HCT116 (cell line): ENCODE results near the gene MACROD1. TPM values are rescaled to one million over a fixed set of nuclear protein-coding genes. Genes with fewer than 3 reads are reported as not detected.

Source experiments
- ATAC-seq: fragments of 200-7000 bp; cut with Tn5 transposase; 2 replicates; pipeline ENCODE4 v1.9.1; 2020; ENCODE audit warnings: mild to moderate bottlenecking, moderate library complexity
- BruUV-seq: library from RNA; stranded (reverse); fragments of 400-500 nt; replicated peaks from 2 replicates; lab custom pipeline; 2021; lab: Mats Ljungman, UMichigan
- CTCF ChIA-PET: fragments of 300-600 bp; sonication (Branson Sonifier 250); formaldehyde crosslinking; loops from one replicate; lab custom pipeline; 2021; ENCODE audit warnings: antibody characterized with exemption; lab: Charles Lee
- POLR2A ChIA-PET: fragments of 300-600, 350-600 bp; sonication (Branson Sonifier 250); formaldehyde crosslinking; loops from one replicate; lab custom pipeline; 2021; ENCODE audit warnings: antibody characterized with exemption; lab: Charles Lee
- RAD21 ChIA-PET, 2 experiments: fragments of 300-600 bp; sonication (Branson Sonifier 250); formaldehyde crosslinking; loops; one replicate each; lab custom pipeline; 2023; ENCODE audit warnings: low total read pairs in 2 of 2; ENCODE audit not compliant: uncharacterized antibody in 2 of 2, unreplicated experiment in 2 of 2, low non-redundant PET in 1 of 2; lab: Charles Lee
- DNase-seq: peaks from one replicate; pipeline ENCODE4 v3.0.0-alpha.2; 2010; ENCODE audit warnings: low read depth, low spot score
- H2AFZ ChIP-seq: fragments of 200-600 bp; shearing (Covaris generic), sonication (generic); 2 replicates; pipeline ENCODE4 v1.6.1; 2017; ENCODE audit warnings: low read depth, mixed run types, mixed read lengths, antibody characterized with exemption, low read length; ENCODE audit not compliant: poor library complexity, severe bottlenecking
- H3K27ac ChIP-seq: 2 replicates; pipeline ENCODE4 v1.5.1; 2012; ENCODE audit warnings: low read depth, low read length
- H3K27me3 ChIP-seq: fragments of 200-600 bp; sonication (generic); 2 replicates; pipeline ENCODE4 v1.6.1; 2016; ENCODE audit warnings: mixed run types, low read length, mixed read lengths; ENCODE audit not compliant: insufficient read depth
- H3K36me3 ChIP-seq, 2 experiments: fragments of 200-500 bp in 1 of 2; fragments of 200-600 bp in 1 of 2; sonication (Bioruptor generic) in 1 of 2; sonication (generic) in 1 of 2; 2 replicates each; pipeline versions ENCODE4 v1.5.1 to v1.6.1; 2014 to 2016; ENCODE audit warnings: low read length in 2 of 2, inconsistent platforms in 1 of 2, mixed read lengths in 1 of 2, mixed run types in 1 of 2; ENCODE audit not compliant: insufficient read depth in 2 of 2, control insufficient read depth in 1 of 2
- H3K4me1 ChIP-seq, 2 experiments: fragments of 200-600 bp in 1 of 2; sonication (generic) in 1 of 2; 2 replicates each; pipeline versions ENCODE4 v1.5.1 to v1.6.1; 2012 to 2017; ENCODE audit warnings: low read length in 2 of 2, inconsistent platforms in 1 of 2, mild to moderate bottlenecking in 1 of 2, mixed read lengths in 1 of 2, mixed run types in 1 of 2, moderate library complexity in 1 of 2; ENCODE audit not compliant: insufficient read depth in 2 of 2, control insufficient read depth in 1 of 2
- H3K4me2 ChIP-seq: fragments of 200-600 bp; sonication (generic); 2 replicates; pipeline ENCODE4 v1.6.1; 2017; ENCODE audit warnings: mixed run types, low read length, mixed read lengths
- H3K4me3 ChIP-seq, 2 experiments: fragments of 200-600 bp in 1 of 2; sonication (generic) in 1 of 2; replicated peaks in 1 of 2; 2 replicates each; pipeline ENCODE4 v1.5.1; 2011 to 2016; ENCODE audit warnings: low read length in 2 of 2, control low read depth in 1 of 2, low read depth in 1 of 2, mild to moderate bottlenecking in 1 of 2, mixed read lengths in 1 of 2, mixed run types in 1 of 2
- H3K79me2 ChIP-seq: fragments of 200-600 bp; sonication (generic); 2 replicates; pipeline ENCODE4 v1.6.1; 2017; ENCODE audit warnings: mild to moderate bottlenecking, mixed run types, low read length, moderate library complexity, mixed read lengths; ENCODE audit not compliant: insufficient read depth
- H3K9ac ChIP-seq: fragments of 200-600 bp; sonication (generic); 2 replicates; pipeline ENCODE4 v1.6.1; 2016; ENCODE audit warnings: low read length, mixed read lengths
- H3K9me2 ChIP-seq: fragments of 200-600 bp; sonication (generic), shearing (Covaris generic); 2 replicates; pipeline ENCODE4 v1.6.1; 2017; ENCODE audit warnings: mixed run types, mild to moderate bottlenecking, moderate library complexity; ENCODE audit not compliant: insufficient read depth
- H3K9me3 ChIP-seq, 2 experiments: fragments of 200-500 bp in 1 of 2; fragments of 200-600 bp in 1 of 2; sonication (Bioruptor generic) in 1 of 2; sonication (generic) in 1 of 2; 2 replicates each; pipeline ENCODE4 v1.6.1; 2014 to 2017; ENCODE audit warnings: low read length in 2 of 2, mixed read lengths in 2 of 2, inconsistent platforms in 1 of 2, low read depth in 1 of 2, mild to moderate bottlenecking in 1 of 2, mixed run types in 1 of 2, moderate library complexity in 1 of 2; ENCODE audit not compliant: control insufficient read depth in 1 of 2, insufficient read depth in 1 of 2
- H4K20me1 ChIP-seq: fragments of 200-600 bp; sonication (generic), shearing (Covaris generic); 2 replicates; pipeline ENCODE4 v1.6.1; 2017; ENCODE audit warnings: mixed run types, mild to moderate bottlenecking, moderate library complexity; ENCODE audit not compliant: insufficient read depth
- CBX3 ChIP-seq: IDR thresholded peaks from 2 replicates; pipeline ENCODE4 v1.6.1; 2012; ENCODE audit warnings: low read depth
- CEBPB ChIP-seq: IDR thresholded peaks from 2 replicates; pipeline ENCODE4 v1.6.1; 2012; ENCODE audit warnings: low read depth
- EGR1 ChIP-seq: IDR thresholded peaks from 2 replicates; pipeline ENCODE4 v1.6.1; 2012; ENCODE audit warnings: low read depth
- ELF1 ChIP-seq: IDR thresholded peaks from 2 replicates; pipeline ENCODE4 v1.6.1; 2012; ENCODE audit warnings: low read depth, borderline replicate concordance
- FOSL1 ChIP-seq: IDR thresholded peaks from 2 replicates; pipeline ENCODE4 v1.6.1; 2012; ENCODE audit warnings: low read depth
- JUND ChIP-seq: IDR thresholded peaks from 2 replicates; pipeline ENCODE4 v1.6.1; 2012
- POLR2A ChIP-seq: IDR thresholded peaks from 2 replicates; pipeline ENCODE4 v1.7.0; 2011; ENCODE audit warnings: borderline replicate concordance; ENCODE audit not compliant: insufficient read depth, insufficient read length; ENCODE audit errors: extremely low read depth
- POLR2AphosphoS5 ChIP-seq: IDR thresholded peaks from 2 replicates; pipeline ENCODE4 v1.6.1; 2011; ENCODE audit warnings: mild to moderate bottlenecking, low read depth, low read length, moderate library complexity
- RAD21 ChIP-seq: IDR thresholded peaks from 2 replicates; pipeline ENCODE4 v1.6.1; 2012; ENCODE audit warnings: low read depth, mild to moderate bottlenecking
- SIN3A ChIP-seq: IDR thresholded peaks from 2 replicates; pipeline ENCODE4 v1.6.1; 2012; ENCODE audit warnings: low read depth
- SRF ChIP-seq: IDR thresholded peaks from 2 replicates; pipeline ENCODE4 v1.6.1; 2012; ENCODE audit warnings: low read depth
- ZFX ChIP-seq: fragments of 450-650 bp; IDR thresholded peaks from 2 replicates; pipeline ENCODE4 v1.6.1; 2017
- ZNF274 ChIP-seq: fragments of 200-500 bp; sonication (Bioruptor generic); IDR thresholded peaks from 2 replicates; pipeline ENCODE4 v1.6.1; 2014; ENCODE audit warnings: mild to moderate bottlenecking, low read depth, low read length, inconsistent platforms
- intact Hi-C: fragments of 100-400 bp; cut with micrococcal nuclease; formaldehyde crosslinking; loops from 2 replicates; pipeline ENCODE4 v1.10.0; 2022
- total RNA-seq: library from RNA; stranded (reverse); gene quantifications from one replicate; pipeline ENCODE4 v1.2.1, GENCODE V29; 2021; ENCODE audit not compliant: unreplicated experiment
- TF ChIP-seq, protein P1 (sequence below): IDR thresholded peaks from 2 replicates; pipeline ENCODE4 v1.6.1; 2012
- TF ChIP-seq, protein P2 (sequence below): IDR thresholded peaks from 2 replicates; pipeline ENCODE4 v1.6.1; 2011; ENCODE audit warnings: mild to moderate bottlenecking, low read length, moderate library complexity; ENCODE audit not compliant: insufficient replicate concordance; ENCODE audit errors: extremely low read depth
- TF ChIP-seq, protein P3 (sequence below): IDR thresholded peaks from 2 replicates; pipeline ENCODE4 v1.6.1; 2012; ENCODE audit warnings: low read depth
- TF ChIP-seq, protein P4 (sequence below): IDR thresholded peaks from 2 replicates; pipeline ENCODE4 v1.6.1; 2012

Gene MACROD1
- total RNA-seq, 1 experiment from 2014 or later, result 61.1 TPM

DNA sequence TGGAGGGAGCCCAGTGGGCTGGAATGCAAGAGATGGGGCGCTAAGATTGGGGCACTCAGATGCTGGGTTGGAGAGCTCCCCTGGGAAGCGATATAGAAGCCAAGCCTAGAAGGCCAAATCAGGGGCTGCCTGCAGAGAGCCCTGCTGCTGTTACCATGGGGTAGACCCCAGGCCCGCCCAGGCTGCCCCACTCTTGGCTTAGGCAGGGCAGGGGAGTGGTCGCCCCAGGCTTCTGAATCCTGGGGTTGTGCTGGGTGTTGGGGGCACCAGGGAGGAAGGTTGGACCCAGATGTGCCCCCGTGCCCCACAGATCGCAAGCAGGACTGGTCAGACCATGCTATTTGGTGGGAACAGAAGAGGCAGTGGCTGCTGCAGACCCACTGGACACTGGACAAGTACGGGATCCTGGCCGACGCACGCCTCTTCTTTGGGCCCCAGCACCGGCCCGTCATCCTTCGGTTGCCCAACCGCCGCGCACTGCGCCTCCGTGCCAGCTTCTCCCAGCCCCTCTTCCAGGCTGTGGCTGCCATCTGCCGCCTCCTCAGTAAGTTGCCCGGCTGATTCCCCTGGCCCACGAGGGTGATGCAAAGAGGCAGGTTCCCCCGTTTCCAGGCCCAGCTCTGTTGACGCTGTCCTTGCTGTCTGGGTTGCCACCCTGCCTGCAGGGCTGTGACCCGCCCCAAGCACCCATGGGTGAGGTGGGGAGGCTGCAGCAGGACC is 44.5 kb upstream of the MACROD1 start:
- Histone ChIP-seq H3K4me2 (no peak overlapping the region), H3K4me1 (no peaks in the 10 kb centered on the region), H3K4me3 (no peak overlapping the region), H3K36me3 (peaks cover 10 to 12% of the 10 kb centered on the region in 2 experiments), H3K9ac (no peak overlapping the region), H3K9me2 (no peaks in the 10 kb centered on the region), H3K9me3 (no peaks in the 10 kb centered on the region), H3K79me2 (no peaks in the 10 kb centered on the region), H3K27ac (no peak overlapping the region), H4K20me1 (no peaks in the 10 kb centered on the region), H3K27me3 (no peaks in the 10 kb centered on the region), H2AFZ (no peak overlapping the region)
- POLR2A ChIA-PET, result no interaction called here
- DNase-seq, result no peak
- intact Hi-C loops, result no loop called here
- ATAC-seq, result no peak
- BruUV-seq, result no TSS peak
- RAD21 ChIA-PET, result no interaction called here
- CTCF ChIA-PET, result no interaction called here
- no peak for TF ChIP-seq ZNF274
- TF ChIP-seq SRF, result no peak
- TF ChIP-seq, protein P1, sequence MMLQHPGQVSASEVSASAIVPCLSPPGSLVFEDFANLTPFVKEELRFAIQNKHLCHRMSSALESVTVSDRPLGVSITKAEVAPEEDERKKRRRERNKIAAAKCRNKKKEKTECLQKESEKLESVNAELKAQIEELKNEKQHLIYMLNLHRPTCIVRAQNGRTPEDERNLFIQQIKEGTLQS, result no peak
- no peak for TF ChIP-seq EGR1
- TF ChIP-seq RAD21, result no peak
- TF ChIP-seq FOSL1, result no peak
- no peak for TF ChIP-seq POLR2A
- TF ChIP-seq, protein P2, sequence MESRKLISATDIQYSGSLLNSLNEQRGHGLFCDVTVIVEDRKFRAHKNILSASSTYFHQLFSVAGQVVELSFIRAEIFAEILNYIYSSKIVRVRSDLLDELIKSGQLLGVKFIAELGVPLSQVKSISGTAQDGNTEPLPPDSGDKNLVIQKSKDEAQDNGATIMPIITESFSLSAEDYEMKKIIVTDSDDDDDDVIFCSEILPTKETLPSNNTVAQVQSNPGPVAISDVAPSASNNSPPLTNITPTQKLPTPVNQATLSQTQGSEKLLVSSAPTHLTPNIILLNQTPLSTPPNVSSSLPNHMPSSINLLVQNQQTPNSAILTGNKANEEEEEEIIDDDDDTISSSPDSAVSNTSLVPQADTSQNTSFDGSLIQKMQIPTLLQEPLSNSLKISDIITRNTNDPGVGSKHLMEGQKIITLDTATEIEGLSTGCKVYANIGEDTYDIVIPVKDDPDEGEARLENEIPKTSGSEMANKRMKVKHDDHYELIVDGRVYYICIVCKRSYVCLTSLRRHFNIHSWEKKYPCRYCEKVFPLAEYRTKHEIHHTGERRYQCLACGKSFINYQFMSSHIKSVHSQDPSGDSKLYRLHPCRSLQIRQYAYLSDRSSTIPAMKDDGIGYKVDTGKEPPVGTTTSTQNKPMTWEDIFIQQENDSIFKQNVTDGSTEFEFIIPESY, result no peak
- no peak for TF ChIP-seq POLR2AphosphoS5
- no peak for TF ChIP-seq ELF1
- TF ChIP-seq, protein P3, sequence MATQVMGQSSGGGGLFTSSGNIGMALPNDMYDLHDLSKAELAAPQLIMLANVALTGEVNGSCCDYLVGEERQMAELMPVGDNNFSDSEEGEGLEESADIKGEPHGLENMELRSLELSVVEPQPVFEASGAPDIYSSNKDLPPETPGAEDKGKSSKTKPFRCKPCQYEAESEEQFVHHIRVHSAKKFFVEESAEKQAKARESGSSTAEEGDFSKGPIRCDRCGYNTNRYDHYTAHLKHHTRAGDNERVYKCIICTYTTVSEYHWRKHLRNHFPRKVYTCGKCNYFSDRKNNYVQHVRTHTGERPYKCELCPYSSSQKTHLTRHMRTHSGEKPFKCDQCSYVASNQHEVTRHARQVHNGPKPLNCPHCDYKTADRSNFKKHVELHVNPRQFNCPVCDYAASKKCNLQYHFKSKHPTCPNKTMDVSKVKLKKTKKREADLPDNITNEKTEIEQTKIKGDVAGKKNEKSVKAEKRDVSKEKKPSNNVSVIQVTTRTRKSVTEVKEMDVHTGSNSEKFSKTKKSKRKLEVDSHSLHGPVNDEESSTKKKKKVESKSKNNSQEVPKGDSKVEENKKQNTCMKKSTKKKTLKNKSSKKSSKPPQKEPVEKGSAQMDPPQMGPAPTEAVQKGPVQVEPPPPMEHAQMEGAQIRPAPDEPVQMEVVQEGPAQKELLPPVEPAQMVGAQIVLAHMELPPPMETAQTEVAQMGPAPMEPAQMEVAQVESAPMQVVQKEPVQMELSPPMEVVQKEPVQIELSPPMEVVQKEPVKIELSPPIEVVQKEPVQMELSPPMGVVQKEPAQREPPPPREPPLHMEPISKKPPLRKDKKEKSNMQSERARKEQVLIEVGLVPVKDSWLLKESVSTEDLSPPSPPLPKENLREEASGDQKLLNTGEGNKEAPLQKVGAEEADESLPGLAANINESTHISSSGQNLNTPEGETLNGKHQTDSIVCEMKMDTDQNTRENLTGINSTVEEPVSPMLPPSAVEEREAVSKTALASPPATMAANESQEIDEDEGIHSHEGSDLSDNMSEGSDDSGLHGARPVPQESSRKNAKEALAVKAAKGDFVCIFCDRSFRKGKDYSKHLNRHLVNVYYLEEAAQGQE, result no peak
- TF ChIP-seq ZFX, result no peak
- TF ChIP-seq SIN3A, result no peak
- no peak for TF ChIP-seq CBX3
- TF ChIP-seq, protein P4, sequence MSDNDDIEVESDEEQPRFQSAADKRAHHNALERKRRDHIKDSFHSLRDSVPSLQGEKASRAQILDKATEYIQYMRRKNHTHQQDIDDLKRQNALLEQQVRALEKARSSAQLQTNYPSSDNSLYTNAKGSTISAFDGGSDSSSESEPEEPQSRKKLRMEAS, result no peak
- TF ChIP-seq JUND, result no peak
- no peak for TF ChIP-seq CEBPB
